AG04450 (cell line): ENCODE measurements around the gene HLA-B. TPM values are rescaled to one million over a fixed set of nuclear protein-coding genes. Genes with fewer than 3 reads are reported as not detected.

ENCODE experiments used
- CTCF ChIA-PET: fragments of 300-600, 350-600 bp; formaldehyde crosslinking; extraction: SDS; loops from one replicate; lab custom pipeline; 2022; ENCODE audit warnings: antibody characterized with exemption, inconsistent platforms; lab: Charles Lee
- POLR2A ChIA-PET: fragments of 350-600 bp; formaldehyde crosslinking; extraction: SDS; loops from one replicate; lab custom pipeline; 2021; ENCODE audit warnings: antibody characterized with exemption, inconsistent platforms; lab: Yijun Ruan, JAX
- DNase-seq: peaks from one replicate; pipeline ENCODE4 v3.0.0-alpha.2; 2011; ENCODE audit warnings: low read depth, low spot score
- H3K27ac ChIP-seq: one replicate; pipeline ENCODE4 v1.5.1; 2012; ENCODE audit warnings: low read depth, low read length, control low read depth
- H3K27me3 ChIP-seq: one replicate; pipeline ENCODE4 v1.6.0; 2012; ENCODE audit warnings: low read length; ENCODE audit not compliant: control insufficient read depth, insufficient read depth
- H3K4me3 ChIP-seq: 2 replicates; pipeline ENCODE4 v1.5.1; 2011; ENCODE audit warnings: mild to moderate bottlenecking, low read depth, low read length, control low read depth
- H3K9me3 ChIP-seq: 2 replicates; pipeline ENCODE4 v1.5.1; 2012; ENCODE audit warnings: low read length; ENCODE audit not compliant: control insufficient read depth, insufficient read depth
- CTCF ChIP-seq: IDR thresholded peaks from 2 replicates; pipeline ENCODE4 v1.5.1; 2011; ENCODE audit warnings: low read depth, low read length, control low read depth, inconsistent platforms
- polyA plus RNA-seq: library from polyadenylated mRNA; depleted of rRNA; stranded (reverse); fragments of >200 nt; gene quantifications from 2 replicates; pipeline ENCODE4 v1.2.3, GENCODE V29; 2011

The HLA-B gene
- polyA plus RNA-seq, 1 experiment = 418 TPM

- CTCF ChIA-PET = interaction anchor here (0.8 kb wide), 1 partner anchor 167 kb away, joined by 3 read pairs; no protein-coding TSS in a partner anchor
- H3K4me3 ChIP-seq = no peak overlapping the region
- TF ChIP-seq CTCF = no peak
- H3K27me3 ChIP-seq = peaks cover 36% of the 10 kb centered on the region
- no peaks in the 10 kb centered on the region for H3K9me3 ChIP-seq
- no peak overlapping the region for H3K27ac ChIP-seq
- DNase-seq = no peak
- POLR2A ChIA-PET = no interaction called here
These were observed 6.8 kb upstream of the HLA-B start for GRCh38 chr6:31363811-31364210.

- Histone ChIP-seq H3K9me3 (no peaks in the 10 kb centered on the region), H3K4me3 (no peak overlapping the region), H3K27ac (no peak overlapping the region), H3K27me3 (peaks cover 40% of the 10 kb centered on the region)
- ChIA-PET CTCF (no interaction called here), POLR2A (no interaction called here)
- DNase-seq = no peak
- no peak for TF ChIP-seq CTCF
These were observed 5.8 kb upstream of the HLA-B start for GRCh38 chr6:31362751-31363150.

GRCh38 chr6:31359581-31359980 lies 2.6 kb upstream of the HLA-B start:
- H3K4me3 ChIP-seq = no peak overlapping the region
- no peak for TF ChIP-seq CTCF
- DNase-seq = no peak
- POLR2A ChIA-PET = no interaction called here
- H3K27me3 ChIP-seq = peaks cover 28% of the 10 kb centered on the region
- CTCF ChIA-PET = no interaction called here
- no peaks in the 10 kb centered on the region; the same call in 1 of the 2 replicates for H3K9me3 ChIP-seq
- H3K27ac ChIP-seq = no peak overlapping the region

- DNase-seq = no peak
- ChIA-PET CTCF (interaction anchor here (0.6 kb wide), 1 partner anchor 84 kb away, joined by 4 read pairs; no protein-coding TSS in a partner anchor), POLR2A (no interaction called here)
- no peak overlapping the region for H3K4me3 ChIP-seq
- no peak overlapping the region for H3K27ac ChIP-seq
- peaks cover 26% of the 10 kb centered on the region for H3K27me3 ChIP-seq
- H3K9me3 ChIP-seq = no peaks in the 10 kb centered on the region; the same call in 1 of the 2 replicates
- TF ChIP-seq CTCF = no peak
These were observed 1.3 kb upstream of the HLA-B start for GRCh38 chr6:31358302-31358701.

- no peak for TF ChIP-seq CTCF
- H3K27ac ChIP-seq = no peak overlapping the region
- ChIA-PET POLR2A (no interaction called here), CTCF (interaction anchor here (0.6 to 1.0 kb wide), 2 partner anchors 9 to 84 kb away, joined by 4 to 8 read pairs; no protein-coding TSS in a partner anchor)
- H3K9me3 ChIP-seq = no peaks in the 10 kb centered on the region; the same call in 1 of the 2 replicates
- H3K4me3 ChIP-seq = no peak overlapping the region
- H3K27me3 ChIP-seq = peaks cover 26% of the 10 kb centered on the region
- DNase-seq = no peak
These were observed 907 bp upstream of the HLA-B start for GRCh38 chr6:31357886-31358285.
